Measurements from ENCODE around the gene PDE11A. TPM values are rescaled to one million over a fixed set of nuclear protein-coding genes. Genes with fewer than 3 reads are reported as not detected.

The PDE11A gene
- total and polyA plus RNA-seq, 2 of the 8 experiments (the other 6 are each of a cell fraction or from before 2014, with no cell fraction given), result 0.19 to 0.23 TPM

DNA sequence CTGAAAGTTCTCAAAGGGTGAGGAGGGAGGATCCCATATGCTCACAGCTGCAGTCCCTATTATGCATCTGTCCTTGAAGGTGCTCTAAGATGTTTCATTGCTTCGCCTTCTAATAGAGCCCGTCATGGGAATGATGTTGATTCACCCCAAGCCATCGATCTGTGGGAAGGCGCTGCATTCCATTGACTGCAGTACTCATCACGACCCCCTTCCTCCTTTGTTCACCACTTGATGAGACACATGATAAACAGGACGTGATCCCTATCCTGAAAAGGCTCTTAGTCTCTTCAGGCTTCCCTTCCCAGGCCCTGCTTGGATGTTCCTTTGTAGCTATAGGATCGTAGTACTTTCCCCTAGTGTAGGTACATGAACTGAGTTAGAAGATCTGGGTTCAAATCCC, 498.2 kb downstream of the PDE11A start:
- no peak for FAIRE-seq

More for the DNA sequence above, 498.2 kb downstream of the PDE11A start:
- ChIA-PET CTCF (ENCODE audit: partially characterized antibody) (interaction anchor here (0.9 to 1.2 kb wide), 2 partner anchors 11 to 48 kb away, joined by 3 read pairs; no protein-coding TSS in a partner anchor), POLR2A (ENCODE audit: partially characterized antibody) (no interaction called here)
- H3K4ac ChIP-seq (replicated peaks; ENCODE audit: insufficient read length, low read depth, low read length), result no peak overlapping the region
- no peaks in the 10 kb centered on the region for H3K79me1 ChIP-seq (ENCODE audit: low read depth, low read length)
- no peak for TF ChIP-seq EP300 (IDR thresholded peaks at IDR 0.05; ENCODE audit: borderline replicate concordance in 1 of 2, low read depth in 2 of 2, low read length in 2 of 2)
- TF ChIP-seq SIX5 (IDR thresholded peaks at IDR 0.05; ENCODE audit: low read depth, low read length), result no peak
- TF ChIP-seq BRCA1 (IDR thresholded peaks at IDR 0.05; ENCODE audit: low read depth, low read length), result no peak
- TF ChIP-seq SIRT6 (IDR thresholded peaks at IDR 0.05; ENCODE audit: low read length), result no peak
- TF ChIP-seq, protein P1, sequence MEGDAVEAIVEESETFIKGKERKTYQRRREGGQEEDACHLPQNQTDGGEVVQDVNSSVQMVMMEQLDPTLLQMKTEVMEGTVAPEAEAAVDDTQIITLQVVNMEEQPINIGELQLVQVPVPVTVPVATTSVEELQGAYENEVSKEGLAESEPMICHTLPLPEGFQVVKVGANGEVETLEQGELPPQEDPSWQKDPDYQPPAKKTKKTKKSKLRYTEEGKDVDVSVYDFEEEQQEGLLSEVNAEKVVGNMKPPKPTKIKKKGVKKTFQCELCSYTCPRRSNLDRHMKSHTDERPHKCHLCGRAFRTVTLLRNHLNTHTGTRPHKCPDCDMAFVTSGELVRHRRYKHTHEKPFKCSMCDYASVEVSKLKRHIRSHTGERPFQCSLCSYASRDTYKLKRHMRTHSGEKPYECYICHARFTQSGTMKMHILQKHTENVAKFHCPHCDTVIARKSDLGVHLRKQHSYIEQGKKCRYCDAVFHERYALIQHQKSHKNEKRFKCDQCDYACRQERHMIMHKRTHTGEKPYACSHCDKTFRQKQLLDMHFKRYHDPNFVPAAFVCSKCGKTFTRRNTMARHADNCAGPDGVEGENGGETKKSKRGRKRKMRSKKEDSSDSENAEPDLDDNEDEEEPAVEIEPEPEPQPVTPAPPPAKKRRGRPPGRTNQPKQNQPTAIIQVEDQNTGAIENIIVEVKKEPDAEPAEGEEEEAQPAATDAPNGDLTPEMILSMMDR (IDR thresholded peaks at IDR 0.05; ENCODE audit: control extremely low read depth in 1 of 3, insufficient read depth in 1 of 3, low read depth in 1 of 3, low read length in 3 of 3), result no peak
- TF ChIP-seq SUZ12 (IDR thresholded peaks at IDR 0.05; ENCODE audit: low read length), result no peak
- TF ChIP-seq SRF (IDR thresholded peaks at IDR 0.05; ENCODE audit: low read depth, low read length), result no peak
- no peak for TF ChIP-seq EGR1 (IDR thresholded peaks at IDR 0.05; ENCODE audit: borderline replicate concordance, low read depth, low read length)
- no peak for TF ChIP-seq KDM1A (IDR thresholded peaks at IDR 0.05; ENCODE audit: borderline replicate concordance, low read length)
- TF ChIP-seq TCF12 (IDR thresholded peaks at IDR 0.05; ENCODE audit: low read depth, low read length), result no peak
- TF ChIP-seq CREB1 (IDR thresholded peaks at IDR 0.05), result no peak
- TF ChIP-seq SP1 (IDR thresholded peaks at IDR 0.05; ENCODE audit: low read depth, low read length), result no peak
- no peak for TF ChIP-seq CBX5 (IDR thresholded peaks at IDR 0.05; ENCODE audit: low read depth, low read length)
- H3K36me3 ChIP-seq (ENCODE audit: control insufficient read depth in 2 of 4, insufficient read depth in 4 of 4, low read length in 3 of 4), result no peaks in the 10 kb centered on the region
- no peak overlapping the region for H4K8ac ChIP-seq (ENCODE audit: extremely low read depth, insufficient read depth, low read length)
- no peak overlapping the region for H3K27ac ChIP-seq (ENCODE audit: low read depth, low read length)
- H2BK5ac ChIP-seq (ENCODE audit: low read depth, low read length), result no peak overlapping the region
- no peaks in the 10 kb centered on the region for H3K4me1 ChIP-seq (replicated peaks in 1 of 4; ENCODE audit: control insufficient read depth in 3 of 4, insufficient read depth in 4 of 4, low read length in 3 of 4)
- H3K27me3 ChIP-seq (replicated peaks in 1 of 4; ENCODE audit: control insufficient read depth in 3 of 4, extremely low read depth in 1 of 4, insufficient read depth in 3 of 4, low read length in 3 of 4), result no peaks in the 10 kb centered on the region
- H2BK120ac ChIP-seq (replicated peaks; ENCODE audit: low read depth, low read length), result no peak overlapping the region
- no peak overlapping the region for H3K4me2 ChIP-seq (ENCODE audit: insufficient read depth in 1 of 2, low read depth in 2 of 2, low read length in 2 of 2)
- no peaks in the 10 kb centered on the region for H3K9me3 ChIP-seq (ENCODE audit: insufficient read depth in 2 of 2, low read depth in 1 of 2, low read length in 1 of 2)
- H3K9ac ChIP-seq (replicated peaks in 1 of 4; ENCODE audit: extremely low read depth in 1 of 4, low read depth in 3 of 4, low read length in 3 of 4), result no peak overlapping the region
- no peak overlapping the region for H3K14ac ChIP-seq (ENCODE audit: insufficient read length)
- H3K18ac ChIP-seq (ENCODE audit: extremely low read depth, low read length), result no peak overlapping the region
- no peak overlapping the region for H2AK5ac ChIP-seq (ENCODE audit: low read depth, low read length)
- no peaks in the 10 kb centered on the region for H3K23me2 ChIP-seq (ENCODE audit: low read depth, low read length)
- no peak overlapping the region for H3K4me3 ChIP-seq (ENCODE audit: extremely low read depth in 1 of 4, insufficient read depth in 2 of 4, low read depth in 3 of 4, low read length in 4 of 4)
- H3K79me2 ChIP-seq (ENCODE audit: control insufficient read depth in 1 of 2, insufficient read depth in 2 of 2, low read length in 2 of 2), result no peaks in the 10 kb centered on the region
- no peak overlapping the region for H2BK15ac ChIP-seq (ENCODE audit: low read length)
- no peak overlapping the region for H2BK12ac ChIP-seq (ENCODE audit: low read depth, low read length)
- H3K23ac ChIP-seq (ENCODE audit: insufficient read length), result no peak overlapping the region
- H2BK20ac ChIP-seq (ENCODE audit: low read length), result no peak overlapping the region
- H4K91ac ChIP-seq (replicated peaks; ENCODE audit: insufficient read length, low read length), result no peak overlapping the region
- H3K56ac ChIP-seq (replicated peaks; ENCODE audit: insufficient read length, low read depth, low read length), result no peak overlapping the region
- H4K20me1 ChIP-seq (replicated peaks in 1 of 2; ENCODE audit: control insufficient read depth in 1 of 2, insufficient read depth in 2 of 2, low read length in 2 of 2), result no peaks in the 10 kb centered on the region
- no peak overlapping the region for H2AFZ ChIP-seq (ENCODE audit: low read length)
- H4K5ac ChIP-seq (ENCODE audit: insufficient read length, low read depth, low read length), result no peak overlapping the region
- no peak for DNase-seq (ENCODE audit: low read depth in 1 of 2, low spot score in 2 of 2)
- WGBS, 2 experiments (ENCODE audit: extremely low coverage in 1 of 2, insufficient coverage in 1 of 2, insufficient read length in 1 of 2, insufficient replicate concordance in 2 of 2, low coverage in 1 of 2, low lambda C conversion rate in 2 of 2, missing lambda C conversion rate in 1 of 2), result 84% methylated on average over 7 of the region's 7 CpGs; no CpG with 5 or more reads in 1 of the 2 experiments

Data from H1 (cell line).